Measurements from ENCODE around the gene FRMPD2. TPM values are rescaled to one million over a fixed set of nuclear protein-coding genes. Genes with fewer than 3 reads are reported as not detected.
"Not testable (repeated sequence)": the region's sequence is repeated elsewhere in the genome, so short reads cannot be mapped to it uniquely, and the experiment has no call there.

Gene FRMPD2
- total RNA-seq, 1 donor from 2014 or later = not detected

DNA sequence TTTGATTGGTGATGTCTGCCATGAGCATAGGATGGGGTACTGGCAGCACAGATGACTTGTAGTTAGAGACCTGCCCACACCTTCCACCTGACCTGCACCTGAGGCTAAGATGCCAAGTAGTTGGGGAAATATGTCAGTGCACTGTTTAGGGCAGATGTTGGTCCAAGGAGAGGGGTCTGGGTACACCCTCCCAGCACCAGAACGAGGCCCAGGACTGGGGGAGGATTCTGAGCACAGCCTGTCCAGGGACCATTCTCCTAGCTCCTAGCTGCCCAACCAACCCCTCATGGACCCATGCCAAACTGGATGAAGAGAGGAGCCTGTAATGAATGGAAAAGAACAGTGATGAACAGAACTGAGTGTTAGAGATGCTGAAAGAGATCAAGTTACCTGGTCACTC, 28.0 kb downstream of the FRMPD2 start:
- H3K27me3 ChIP-seq (ENCODE audit: control insufficient read depth in 3 of 3, insufficient read depth in 3 of 3, low read length in 3 of 3) = peaks cover 0 to 3% (median 2%) of the 10 kb centered on the region in 3 donors
- H3K27ac ChIP-seq (ENCODE audit: low read depth, low read length) = no peak overlapping the region

GRCh38 chr10:48245977-48246376, 28.5 kb downstream of the FRMPD2 start:
- H3K27me3 ChIP-seq (ENCODE audit: control insufficient read depth in 3 of 3, insufficient read depth in 3 of 3, low read length in 3 of 3) = peaks cover 0 to 3% (median 2%) of the 10 kb centered on the region in 3 donors
- no peak overlapping the region for H3K4me3 ChIP-seq (ENCODE audit: low read length in 3 of 3)
- H3K36me3 ChIP-seq (ENCODE audit: control insufficient read depth in 3 of 3, insufficient read depth in 3 of 3, low read length in 3 of 3) = no peaks in the 10 kb centered on the region
- H3K27ac ChIP-seq (ENCODE audit: low read depth, low read length) = no peak overlapping the region
- H3K9me3 ChIP-seq (ENCODE audit: control insufficient read depth in 3 of 3, low read length in 3 of 3) = no peaks in the 10 kb centered on the region
- no peak overlapping the region for H3K9ac ChIP-seq (ENCODE audit: low read depth in 1 of 3, low read length in 3 of 3)
- H3K4me1 ChIP-seq (ENCODE audit: control insufficient read depth in 3 of 3, insufficient read depth in 3 of 3, low read length in 3 of 3) = no peaks in the 10 kb centered on the region

More for the DNA sequence above, 28.0 kb downstream of the FRMPD2 start:
- Histone ChIP-seq H3K4me3 (ENCODE audit: low read length in 3 of 3) (no peak overlapping the region), H3K9ac (ENCODE audit: low read depth in 1 of 3, low read length in 3 of 3) (no peak overlapping the region), H3K9me3 (ENCODE audit: control insufficient read depth in 3 of 3, low read length in 3 of 3) (no peaks in the 10 kb centered on the region), H3K4me1 (ENCODE audit: control insufficient read depth in 3 of 3, insufficient read depth in 3 of 3, low read length in 3 of 3) (no peaks in the 10 kb centered on the region), H3K36me3 (ENCODE audit: control insufficient read depth in 3 of 3, insufficient read depth in 3 of 3, low read length in 3 of 3) (no peaks in the 10 kb centered on the region)

- H3K27me3 ChIP-seq (ENCODE audit: control insufficient read depth in 3 of 3, insufficient read depth in 3 of 3, low read length in 3 of 3); H3K36me3 ChIP-seq (ENCODE audit: control insufficient read depth in 3 of 3, insufficient read depth in 3 of 3, low read length in 3 of 3); H3K9ac ChIP-seq (ENCODE audit: low read depth in 1 of 3, low read length in 3 of 3); H3K4me3 ChIP-seq (ENCODE audit: low read length in 3 of 3); H3K27ac ChIP-seq (ENCODE audit: low read depth, low read length); H3K9me3 ChIP-seq (ENCODE audit: control insufficient read depth in 3 of 3, low read length in 3 of 3); H3K4me1 ChIP-seq (ENCODE audit: control insufficient read depth in 3 of 3, insufficient read depth in 3 of 3, low read length in 3 of 3): not testable (repeated sequence)
These were observed 30.6 kb downstream of the FRMPD2 start for GRCh38 chr10:48243921-48244320.

DNA sequence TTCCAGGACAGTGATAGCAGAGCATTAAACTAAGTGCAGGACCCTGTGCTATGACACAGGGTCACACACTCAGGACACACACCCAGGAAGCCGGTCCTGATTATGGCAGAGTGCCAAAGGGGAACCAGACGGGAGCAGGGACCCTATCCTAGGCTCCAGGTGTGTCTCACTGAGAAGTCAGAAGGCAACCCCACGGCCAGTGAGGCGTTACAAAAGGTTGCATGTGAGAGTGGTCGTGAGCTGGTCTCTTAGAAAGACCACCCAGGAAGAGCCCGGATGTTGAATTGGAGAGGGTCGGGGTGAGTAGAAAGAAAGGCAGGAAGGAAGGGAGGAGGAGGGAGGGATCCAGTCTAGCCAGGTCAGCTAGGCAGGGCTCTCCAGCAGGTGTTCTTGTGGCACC, 31.0 kb downstream of the FRMPD2 start:
- Histone ChIP-seq H3K4me1 (ENCODE audit: control insufficient read depth in 3 of 3, insufficient read depth in 3 of 3, low read length in 3 of 3) (no peaks in the 10 kb centered on the region), H3K4me3 (ENCODE audit: low read length in 3 of 3) (no peak overlapping the region), H3K36me3 (ENCODE audit: control insufficient read depth in 3 of 3, insufficient read depth in 3 of 3, low read length in 3 of 3) (no peaks in the 10 kb centered on the region), H3K27ac (ENCODE audit: low read depth, low read length) (no peak overlapping the region), H3K9me3 (ENCODE audit: control insufficient read depth in 3 of 3, low read length in 3 of 3) (no peaks in the 10 kb centered on the region), H3K9ac (ENCODE audit: low read depth in 1 of 3, low read length in 3 of 3) (no peak overlapping the region), H3K27me3 (ENCODE audit: control insufficient read depth in 3 of 3, insufficient read depth in 3 of 3, low read length in 3 of 3) (peaks cover 0 to 8% (median 2%) of the 10 kb centered on the region in 3 donors)

DNA sequence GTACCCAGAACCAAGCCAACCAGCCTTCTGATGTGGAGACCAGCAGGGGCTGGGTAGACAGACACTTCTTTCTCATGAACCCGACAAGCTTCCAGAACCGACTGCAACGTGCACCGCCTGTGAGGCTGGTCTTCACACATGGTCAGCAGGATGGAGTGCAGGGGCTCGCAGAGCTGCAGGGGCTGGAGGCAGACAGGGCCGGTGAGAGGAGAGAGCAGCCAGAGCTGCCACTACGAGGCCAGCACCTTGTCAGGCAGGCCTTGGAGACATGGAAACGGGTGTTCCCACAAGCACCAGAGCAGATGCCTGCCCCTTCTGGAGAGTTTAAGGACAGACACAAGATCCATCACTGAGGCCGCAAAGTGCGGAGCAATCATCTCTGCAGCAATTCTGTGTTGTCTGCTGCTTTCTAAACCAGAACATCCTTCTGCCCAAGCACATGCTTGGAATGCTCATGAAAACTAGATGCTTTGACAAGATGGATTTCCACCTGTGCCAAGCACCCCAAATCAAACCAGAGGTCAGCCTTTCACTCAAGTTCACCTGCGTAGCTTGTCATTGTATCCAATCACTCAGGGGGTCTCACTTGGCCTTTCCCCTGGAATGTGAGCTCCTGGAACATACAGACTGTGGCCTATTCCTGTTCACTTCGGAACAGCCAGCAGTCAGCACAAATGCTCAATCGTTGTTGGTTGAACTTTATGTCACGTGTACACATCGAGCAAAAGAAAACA, 32.2 kb downstream of the FRMPD2 start:
- H3K4me1 ChIP-seq (ENCODE audit: control insufficient read depth in 3 of 3, insufficient read depth in 3 of 3, low read length in 3 of 3) = no peaks in the 10 kb centered on the region
- no peak overlapping the region for H3K9ac ChIP-seq (ENCODE audit: low read depth in 1 of 3, low read length in 3 of 3)
- no peaks in the 10 kb centered on the region for H3K9me3 ChIP-seq (ENCODE audit: control insufficient read depth in 3 of 3, low read length in 3 of 3)
- no peaks in the 10 kb centered on the region for H3K36me3 ChIP-seq (ENCODE audit: control insufficient read depth in 3 of 3, insufficient read depth in 3 of 3, low read length in 3 of 3)
- peaks cover 0 to 8% (median 2%) of the 10 kb centered on the region in 3 donors for H3K27me3 ChIP-seq (ENCODE audit: control insufficient read depth in 3 of 3, insufficient read depth in 3 of 3, low read length in 3 of 3)
- no peak overlapping the region for H3K27ac ChIP-seq (ENCODE audit: low read depth, low read length)
- H3K4me3 ChIP-seq (ENCODE audit: low read length in 3 of 3) = no peak overlapping the region

- H3K4me1 ChIP-seq (ENCODE audit: control insufficient read depth in 3 of 3, insufficient read depth in 3 of 3, low read length in 3 of 3) = no peaks in the 10 kb centered on the region
- no peaks in the 10 kb centered on the region for H3K36me3 ChIP-seq (ENCODE audit: control insufficient read depth in 3 of 3, insufficient read depth in 3 of 3, low read length in 3 of 3)
- no peak overlapping the region for H3K9ac ChIP-seq (ENCODE audit: low read depth in 1 of 3, low read length in 3 of 3)
- no peak overlapping the region for H3K4me3 ChIP-seq (ENCODE audit: low read length in 3 of 3)
- H3K27ac ChIP-seq (ENCODE audit: low read depth, low read length) = no peak overlapping the region
- peaks cover 0 to 8% (median 2%) of the 10 kb centered on the region in 3 donors for H3K27me3 ChIP-seq (ENCODE audit: control insufficient read depth in 3 of 3, insufficient read depth in 3 of 3, low read length in 3 of 3)
- no peaks in the 10 kb centered on the region for H3K9me3 ChIP-seq (ENCODE audit: control insufficient read depth in 3 of 3, low read length in 3 of 3)
These were observed 33.2 kb downstream of the FRMPD2 start for GRCh38 chr10:48241332-48241731.

DNA sequence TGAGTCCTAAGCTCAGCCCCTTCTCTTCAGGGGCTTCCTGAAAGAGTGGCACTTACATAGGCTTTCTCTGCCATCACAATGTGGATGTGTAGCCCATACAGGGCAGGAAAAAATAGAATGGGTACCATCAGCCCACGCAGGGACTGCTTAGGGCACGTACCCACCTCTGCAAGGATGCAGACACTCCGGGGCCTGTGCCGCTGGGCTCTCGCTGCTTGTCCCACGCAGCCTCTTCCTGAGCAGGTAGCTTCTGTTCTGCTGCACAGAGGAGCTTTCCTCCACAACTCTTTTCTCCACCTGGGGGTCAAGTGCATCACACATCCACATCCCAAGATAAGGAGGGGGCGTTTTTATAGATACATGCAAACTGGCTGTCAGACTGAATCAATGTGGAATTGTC, 34.3 kb downstream of the FRMPD2 start:
- Histone ChIP-seq H3K9me3 (ENCODE audit: control insufficient read depth in 3 of 3, low read length in 3 of 3) (no peaks in the 10 kb centered on the region), H3K27ac (ENCODE audit: low read depth, low read length) (no peak overlapping the region), H3K36me3 (ENCODE audit: control insufficient read depth in 3 of 3, insufficient read depth in 3 of 3, low read length in 3 of 3) (no peaks in the 10 kb centered on the region), H3K27me3 (ENCODE audit: control insufficient read depth in 3 of 3, insufficient read depth in 3 of 3, low read length in 3 of 3) (peaks cover 0 to 8% (median 2%) of the 10 kb centered on the region in 3 donors), H3K4me3 (ENCODE audit: low read length in 3 of 3) (no peak overlapping the region), H3K9ac (ENCODE audit: low read depth in 1 of 3, low read length in 3 of 3) (no peak overlapping the region), H3K4me1 (ENCODE audit: control insufficient read depth in 3 of 3, insufficient read depth in 3 of 3, low read length in 3 of 3) (no peaks in the 10 kb centered on the region)

DNA sequence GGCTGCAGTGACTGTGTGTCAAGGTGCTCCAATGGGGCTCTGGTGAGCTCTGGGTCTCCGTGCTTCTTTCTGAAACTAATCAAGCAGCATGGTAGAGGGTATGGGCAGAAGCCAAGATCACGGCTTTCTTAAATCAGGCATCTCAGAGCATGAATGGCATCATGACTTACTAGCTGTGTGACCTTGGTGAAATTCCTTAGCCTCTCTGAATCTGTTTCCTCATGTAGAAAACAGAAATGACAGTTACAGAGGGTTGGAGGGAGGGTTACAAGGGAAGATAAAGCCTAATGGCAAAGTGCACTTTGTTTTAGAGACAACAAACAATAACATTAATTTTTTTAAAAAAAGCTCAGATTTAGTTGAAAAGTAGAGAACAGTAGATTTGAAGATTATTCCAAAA, 34.9 kb downstream of the FRMPD2 start:
- Histone ChIP-seq H3K4me1 (ENCODE audit: control insufficient read depth in 3 of 3, insufficient read depth in 3 of 3, low read length in 3 of 3) (no peaks in the 10 kb centered on the region), H3K4me3 (ENCODE audit: low read length in 3 of 3) (no peak overlapping the region), H3K9me3 (ENCODE audit: control insufficient read depth in 3 of 3, low read length in 3 of 3) (no peaks in the 10 kb centered on the region), H3K27me3 (ENCODE audit: control insufficient read depth in 3 of 3, insufficient read depth in 3 of 3, low read length in 3 of 3) (peaks cover 0 to 11% (median 2%) of the 10 kb centered on the region in 3 donors), H3K27ac (ENCODE audit: low read depth, low read length) (no peak overlapping the region), H3K9ac (ENCODE audit: low read depth in 1 of 3, low read length in 3 of 3) (no peak overlapping the region), H3K36me3 (ENCODE audit: control insufficient read depth in 3 of 3, insufficient read depth in 3 of 3, low read length in 3 of 3) (no peaks in the 10 kb centered on the region)

DNA sequence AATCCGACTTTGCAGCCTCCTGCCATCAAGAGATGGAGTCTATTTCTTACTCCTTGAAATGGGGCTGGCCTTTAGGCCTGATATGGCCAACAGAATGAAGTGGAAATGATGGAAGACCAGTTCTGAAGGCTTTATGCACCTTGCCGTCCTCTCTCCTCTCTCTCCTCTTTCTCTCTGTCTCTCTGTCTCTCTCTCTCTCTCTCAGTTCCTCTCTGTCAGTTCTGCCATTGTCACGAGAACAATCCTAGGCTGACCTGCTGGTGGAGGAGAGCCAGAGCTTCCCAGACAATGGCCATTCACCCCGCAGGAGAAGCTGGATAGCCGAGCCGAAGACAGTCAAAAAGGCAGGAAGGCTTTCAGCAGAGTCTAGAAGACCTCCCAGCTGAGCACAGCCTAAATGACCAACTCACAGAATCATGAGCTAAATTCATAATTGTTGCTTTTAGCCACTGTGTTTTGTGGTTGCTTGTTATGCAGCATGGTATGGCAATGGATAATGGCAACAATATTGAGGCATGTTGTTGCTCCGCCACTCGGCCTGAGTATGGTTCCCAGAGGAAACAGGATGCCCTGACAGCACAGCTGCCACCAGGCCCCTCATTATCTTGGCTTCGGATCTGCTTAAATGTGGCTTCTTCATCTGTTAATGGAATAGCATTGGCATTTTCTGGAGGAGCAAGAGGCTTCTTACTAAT, 35.5 kb downstream of the FRMPD2 start:
- peaks cover 0 to 12% (median 2%) of the 10 kb centered on the region in 3 donors for H3K27me3 ChIP-seq (ENCODE audit: control insufficient read depth in 3 of 3, insufficient read depth in 3 of 3, low read length in 3 of 3)
- H3K4me3 ChIP-seq (ENCODE audit: low read length in 3 of 3) = no peak overlapping the region
- no peaks in the 10 kb centered on the region for H3K36me3 ChIP-seq (ENCODE audit: control insufficient read depth in 3 of 3, insufficient read depth in 3 of 3, low read length in 3 of 3)
- no peak overlapping the region for H3K27ac ChIP-seq (ENCODE audit: low read depth, low read length)
- no peaks in the 10 kb centered on the region for H3K9me3 ChIP-seq (ENCODE audit: control insufficient read depth in 3 of 3, low read length in 3 of 3)
- H3K4me1 ChIP-seq (ENCODE audit: control insufficient read depth in 3 of 3, insufficient read depth in 3 of 3, low read length in 3 of 3) = no peaks in the 10 kb centered on the region
- no peak overlapping the region for H3K9ac ChIP-seq (ENCODE audit: low read depth in 1 of 3, low read length in 3 of 3)

Data from skeletal muscle tissue (tissue), 4 donors.